HG03060 (cell line): ENCODE measurements around the gene ZNF658.
A peak's percentile ranks its signal among the peaks of the same experiment; 100 is the strongest.
"Not testable (repeated sequence)": the region's sequence is repeated elsewhere in the genome, so short reads cannot be mapped to it uniquely, and the experiment has no call there.

Source experiments
- ATAC-seq: cut with Tn5 transposase; IDR thresholded peaks from one replicate; pipeline ENCODE4 v1.9.1; 2021; ENCODE audit warnings: low read depth, moderate number of reproducible peaks; ENCODE audit not compliant: unreplicated experiment

Gene ZNF658

GRCh38 chr9:66900490-66901131 lies at the start of gene ZNF658:
TSS of gene ZNF658 (plus strand) at chr9:66900725. CDS start at chr9:66903562, 2,837 bp downstream.
- peak; percentile 91 for ATAC-seq

- not testable (repeated sequence) for ATAC-seq
Observed at GRCh38 chr9:66861732-66862131, 38.8 kb upstream of the ZNF658 start.

- not testable (repeated sequence) for ATAC-seq
Observed at GRCh38 chr9:66868660-66869059, 31.9 kb upstream of the ZNF658 start.

- ATAC-seq: not testable (repeated sequence)
Observed at GRCh38 chr9:66880605-66881004, 19.9 kb upstream of the ZNF658 start.

- not testable (repeated sequence) for ATAC-seq
Observed at GRCh38 chr9:66881847-66882246, 18.7 kb upstream of the ZNF658 start.

GRCh38 chr9:66890334-66890733 lies 10.2 kb upstream of the ZNF658 start:
- peak; percentile 90 for ATAC-seq

- ATAC-seq: peak; percentile 6
Observed at GRCh38 chr9:66901141-66901540, 616 bp downstream of the ZNF658 start.

GRCh38 chr9:66909560-66909959 lies 9.0 kb downstream of the ZNF658 start:
- ATAC-seq: not testable (repeated sequence)

- not testable (repeated sequence) for ATAC-seq
Observed at GRCh38 chr9:66920072-66920471, 19.5 kb downstream of the ZNF658 start.

- ATAC-seq: not testable (repeated sequence)
Observed at GRCh38 chr9:66936194-66936870, 35.8 kb downstream of the ZNF658 start.

GRCh38 chr9:66937662-66938061 lies 37.1 kb downstream of the ZNF658 start:
- ATAC-seq: not testable (repeated sequence)

GRCh38 chr9:66938322-66938721 lies 37.8 kb downstream of the ZNF658 start:
- not testable (repeated sequence) for ATAC-seq

- not testable (repeated sequence) for ATAC-seq
Observed at GRCh38 chr9:66939878-66940830, 39.6 kb downstream of the ZNF658 start.

- ATAC-seq: not testable (repeated sequence)
Observed at GRCh38 chr9:66942400-66943155, 42.1 kb downstream of the ZNF658 start.

- not testable (repeated sequence) for ATAC-seq
Observed at GRCh38 chr9:66952576-66952975, 52.1 kb downstream of the ZNF658 start.
